ENCODE data around the gene HPCAL4.

Gene HPCAL4

DNA sequence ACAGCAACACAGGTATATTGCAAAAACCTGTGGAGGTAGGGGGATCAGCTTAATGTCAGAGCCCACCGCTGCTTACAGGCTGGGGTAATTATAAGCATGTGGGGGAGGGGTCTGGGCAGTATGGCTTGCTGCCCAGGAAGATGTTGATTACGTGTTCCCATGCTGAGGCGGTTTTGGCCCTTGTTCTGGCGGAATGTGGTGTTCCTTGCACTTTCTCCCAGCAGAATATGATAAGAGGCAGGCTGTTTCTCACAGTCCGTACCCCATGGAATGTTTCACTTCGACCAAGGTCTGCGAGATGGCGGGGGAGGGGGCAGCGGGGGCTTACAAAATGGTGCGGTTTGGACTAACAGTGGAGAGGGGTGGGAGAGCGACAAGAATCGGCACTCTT, 9.8 kb upstream of the HPCAL4 start:
- peaks cover 20% of the 10 kb centered on the region for H3K27me3 ChIP-seq (ENCODE audit: insufficient read depth, low read length, poor library complexity)
- no peak for TF ChIP-seq EZH2 (IDR thresholded peaks at IDR 0.05; ENCODE audit: borderline replicate concordance, low read depth, low read length, severe bottlenecking)
- TF ChIP-seq, protein P1, sequence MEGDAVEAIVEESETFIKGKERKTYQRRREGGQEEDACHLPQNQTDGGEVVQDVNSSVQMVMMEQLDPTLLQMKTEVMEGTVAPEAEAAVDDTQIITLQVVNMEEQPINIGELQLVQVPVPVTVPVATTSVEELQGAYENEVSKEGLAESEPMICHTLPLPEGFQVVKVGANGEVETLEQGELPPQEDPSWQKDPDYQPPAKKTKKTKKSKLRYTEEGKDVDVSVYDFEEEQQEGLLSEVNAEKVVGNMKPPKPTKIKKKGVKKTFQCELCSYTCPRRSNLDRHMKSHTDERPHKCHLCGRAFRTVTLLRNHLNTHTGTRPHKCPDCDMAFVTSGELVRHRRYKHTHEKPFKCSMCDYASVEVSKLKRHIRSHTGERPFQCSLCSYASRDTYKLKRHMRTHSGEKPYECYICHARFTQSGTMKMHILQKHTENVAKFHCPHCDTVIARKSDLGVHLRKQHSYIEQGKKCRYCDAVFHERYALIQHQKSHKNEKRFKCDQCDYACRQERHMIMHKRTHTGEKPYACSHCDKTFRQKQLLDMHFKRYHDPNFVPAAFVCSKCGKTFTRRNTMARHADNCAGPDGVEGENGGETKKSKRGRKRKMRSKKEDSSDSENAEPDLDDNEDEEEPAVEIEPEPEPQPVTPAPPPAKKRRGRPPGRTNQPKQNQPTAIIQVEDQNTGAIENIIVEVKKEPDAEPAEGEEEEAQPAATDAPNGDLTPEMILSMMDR (IDR thresholded peaks at IDR 0.05; ENCODE audit: borderline replicate concordance, extremely low read depth, low read length, poor library complexity, severe bottlenecking): no peak
- no peak overlapping the region for H3K9ac ChIP-seq (ENCODE audit: low read depth, low read length)
- H2AFZ ChIP-seq (ENCODE audit: low read depth, low read length): no peak overlapping the region
- H3K36me3 ChIP-seq (ENCODE audit: insufficient read depth, low read length): no peaks in the 10 kb centered on the region
- no peak overlapping the region for H3K4me2 ChIP-seq (ENCODE audit: insufficient read depth, low read length)
- no peaks in the 10 kb centered on the region for H3K9me3 ChIP-seq (ENCODE audit: insufficient read depth, low read length, severe bottlenecking)
- ATAC-seq (ENCODE audit: insufficient read depth, low read depth) (no peak), DNase-seq (no peak)
- H3K4me3 ChIP-seq (ENCODE audit: low read depth in 1 of 2, low read length in 2 of 2): no peak overlapping the region
- no peaks in the 10 kb centered on the region for H4K20me1 ChIP-seq (ENCODE audit: insufficient read depth, low read length)
- no peaks in the 10 kb centered on the region for H3K4me1 ChIP-seq (ENCODE audit: insufficient read depth, low read length)
- no peak overlapping the region for H3K27ac ChIP-seq (ENCODE audit: low read length)
- H3K79me2 ChIP-seq (ENCODE audit: insufficient read depth, low read length): no peaks in the 10 kb centered on the region

DNA sequence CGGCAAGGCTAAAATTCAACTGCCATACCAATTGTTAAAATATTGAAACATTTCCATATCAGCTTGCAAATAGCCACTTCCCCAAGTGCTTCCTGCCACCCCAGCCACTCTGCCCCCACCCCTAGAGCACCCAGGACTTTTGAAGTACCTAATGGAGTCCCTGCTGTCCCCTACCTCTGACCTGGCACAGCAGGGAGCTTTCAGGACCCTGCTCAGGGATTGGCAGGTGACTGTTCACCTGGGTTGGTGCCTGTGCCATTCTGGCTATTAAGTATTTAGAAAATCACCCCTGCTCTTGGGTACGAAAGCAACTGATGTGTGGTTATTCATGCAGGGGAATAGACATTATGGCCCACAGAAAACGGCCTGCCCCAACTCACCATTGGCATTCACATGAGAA, 9.1 kb upstream of the HPCAL4 start:
- H2AFZ ChIP-seq (ENCODE audit: low read depth, low read length): no peak overlapping the region
- H3K27ac ChIP-seq (ENCODE audit: low read length): no peak overlapping the region
- no peak overlapping the region for H3K9ac ChIP-seq (ENCODE audit: low read depth, low read length)
- H4K20me1 ChIP-seq (ENCODE audit: insufficient read depth, low read length): no peaks in the 10 kb centered on the region
- no peaks in the 10 kb centered on the region for H3K36me3 ChIP-seq (ENCODE audit: insufficient read depth, low read length)
- no peaks in the 10 kb centered on the region for H3K9me3 ChIP-seq (ENCODE audit: insufficient read depth, low read length, severe bottlenecking)
- H3K4me2 ChIP-seq (ENCODE audit: insufficient read depth, low read length): no peak overlapping the region
- no peaks in the 10 kb centered on the region for H3K79me2 ChIP-seq (ENCODE audit: insufficient read depth, low read length)
- no peaks in the 10 kb centered on the region for H3K4me1 ChIP-seq (ENCODE audit: insufficient read depth, low read length)
- TF ChIP-seq, protein P1 (IDR thresholded peaks at IDR 0.05; ENCODE audit: borderline replicate concordance, extremely low read depth, low read length, poor library complexity, severe bottlenecking): no peak
- TF ChIP-seq EZH2 (IDR thresholded peaks at IDR 0.05; ENCODE audit: borderline replicate concordance, low read depth, low read length, severe bottlenecking): no peak
- DNase-seq: no peak
- peaks cover 20% of the 10 kb centered on the region for H3K27me3 ChIP-seq (ENCODE audit: insufficient read depth, low read length, poor library complexity)
- no peak for ATAC-seq (ENCODE audit: insufficient read depth, low read depth)
- no peak overlapping the region for H3K4me3 ChIP-seq (ENCODE audit: low read depth in 1 of 2, low read length in 2 of 2)

DNA sequence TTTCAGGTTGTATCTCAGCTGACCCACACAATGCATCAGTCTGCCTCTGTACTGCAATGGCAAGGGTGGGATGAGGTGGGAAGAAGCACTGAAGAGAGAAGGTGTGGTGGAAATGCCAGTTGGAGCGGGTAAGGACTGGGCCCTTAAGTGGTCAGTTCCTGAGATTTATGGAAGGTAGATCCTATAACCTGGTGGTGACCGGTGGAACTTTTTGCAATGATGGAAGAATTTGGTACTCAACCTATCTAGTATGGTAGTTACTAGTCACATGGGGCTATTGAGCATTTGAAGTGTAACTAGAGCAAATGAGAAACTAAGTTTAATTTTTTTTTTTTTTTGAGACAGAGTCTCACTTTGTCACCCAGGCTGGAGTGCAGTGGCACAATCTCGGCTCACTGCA, 8.2 kb upstream of the HPCAL4 start:
- H3K79me2 ChIP-seq (ENCODE audit: insufficient read depth, low read length): no peaks in the 10 kb centered on the region
- H4K20me1 ChIP-seq (ENCODE audit: insufficient read depth, low read length): no peaks in the 10 kb centered on the region
- H3K36me3 ChIP-seq (ENCODE audit: insufficient read depth, low read length): no peaks in the 10 kb centered on the region
- TF ChIP-seq EZH2 (IDR thresholded peaks at IDR 0.05; ENCODE audit: borderline replicate concordance, low read depth, low read length, severe bottlenecking): no peak
- TF ChIP-seq, protein P1 (IDR thresholded peaks at IDR 0.05; ENCODE audit: borderline replicate concordance, extremely low read depth, low read length, poor library complexity, severe bottlenecking): no peak
- ATAC-seq (ENCODE audit: insufficient read depth, low read depth): no peak
- no peak for DNase-seq
- H3K27ac ChIP-seq (ENCODE audit: low read length): no peak overlapping the region
- no peaks in the 10 kb centered on the region for H3K4me1 ChIP-seq (ENCODE audit: insufficient read depth, low read length)
- peaks cover 27% of the 10 kb centered on the region for H3K27me3 ChIP-seq (ENCODE audit: insufficient read depth, low read length, poor library complexity)
- no peak overlapping the region for H3K9ac ChIP-seq (ENCODE audit: low read depth, low read length)
- H3K4me2 ChIP-seq (ENCODE audit: insufficient read depth, low read length): no peak overlapping the region
- no peak overlapping the region for H3K4me3 ChIP-seq (ENCODE audit: low read depth in 1 of 2, low read length in 2 of 2)
- no peaks in the 10 kb centered on the region for H3K9me3 ChIP-seq (ENCODE audit: insufficient read depth, low read length, severe bottlenecking)
- no peak overlapping the region for H2AFZ ChIP-seq (ENCODE audit: low read depth, low read length)

DNA sequence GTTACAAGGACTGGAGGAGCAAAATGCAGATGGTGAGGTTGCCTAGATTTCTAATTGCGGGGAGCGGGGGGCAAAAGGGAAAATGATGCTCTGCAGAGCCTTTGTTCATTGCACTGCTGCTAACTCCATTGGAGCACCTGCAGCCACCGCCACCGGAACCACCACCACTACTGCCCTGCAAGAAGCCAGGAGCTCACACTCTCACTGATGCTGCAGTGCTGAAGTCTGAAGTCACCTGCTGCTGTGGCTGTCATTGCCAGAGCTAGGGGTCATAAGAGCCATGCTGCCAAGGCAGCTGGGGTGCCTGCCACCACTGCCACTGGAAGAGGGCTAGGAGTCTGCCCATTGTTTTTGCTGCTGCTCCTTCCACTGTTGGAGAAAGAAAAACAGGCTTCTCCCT, 7.3 kb upstream of the HPCAL4 start:
- no peak overlapping the region for H2AFZ ChIP-seq (ENCODE audit: low read depth, low read length)
- H3K4me2 ChIP-seq (ENCODE audit: insufficient read depth, low read length): no peak overlapping the region
- ATAC-seq (ENCODE audit: insufficient read depth, low read depth) (no peak), DNase-seq (no peak)
- no peak overlapping the region for H3K9ac ChIP-seq (ENCODE audit: low read depth, low read length)
- H3K27me3 ChIP-seq (ENCODE audit: insufficient read depth, low read length, poor library complexity): peaks cover 27% of the 10 kb centered on the region
- H3K36me3 ChIP-seq (ENCODE audit: insufficient read depth, low read length): no peaks in the 10 kb centered on the region
- no peak overlapping the region for H3K27ac ChIP-seq (ENCODE audit: low read length)
- H4K20me1 ChIP-seq (ENCODE audit: insufficient read depth, low read length): no peaks in the 10 kb centered on the region
- no peak overlapping the region for H3K4me3 ChIP-seq (ENCODE audit: low read depth in 1 of 2, low read length in 2 of 2)
- no peaks in the 10 kb centered on the region for H3K79me2 ChIP-seq (ENCODE audit: insufficient read depth, low read length)
- H3K4me1 ChIP-seq (ENCODE audit: insufficient read depth, low read length): no peaks in the 10 kb centered on the region
- TF ChIP-seq, protein P1 (IDR thresholded peaks at IDR 0.05; ENCODE audit: borderline replicate concordance, extremely low read depth, low read length, poor library complexity, severe bottlenecking): no peak
- TF ChIP-seq EZH2 (IDR thresholded peaks at IDR 0.05; ENCODE audit: borderline replicate concordance, low read depth, low read length, severe bottlenecking): no peak
- no peaks in the 10 kb centered on the region for H3K9me3 ChIP-seq (ENCODE audit: insufficient read depth, low read length, severe bottlenecking)
